ENCODE measurements around the gene TAOK1.
"Not testable (repeated sequence)": the region's sequence is repeated elsewhere in the genome, so short reads cannot be mapped to it uniquely, and the experiment has no call there.

TAOK1 gene

GRCh38 chr17:29549177-29549923 lies 159.2 kb downstream of the TAOK1 start:
- DNase-seq (ENCODE audit: low spot score) = peak; percentile 55

- no peak for DNase-seq (ENCODE audit: low spot score)
Measured at GRCh38 chr17:29555840-29556239, 165.7 kb downstream of the TAOK1 start.

- DNase-seq (ENCODE audit: low spot score) = no peak
Measured at GRCh38 chr17:29557085-29557738, 167.0 kb downstream of the TAOK1 start.

GRCh38 chr17:29557739-29558116 lies 167.6 kb downstream of the TAOK1 start:
- peak; percentile 42 for DNase-seq (ENCODE audit: low spot score)

- DNase-seq (ENCODE audit: low spot score) = not testable (repeated sequence)
Measured at GRCh38 chr17:29558139-29558538, 168.0 kb downstream of the TAOK1 start.

GRCh38 chr17:29559640-29560039 lies 169.5 kb downstream of the TAOK1 start:
- DNase-seq (ENCODE audit: low spot score) = no peak

- no peak for DNase-seq (ENCODE audit: low spot score)
Measured at GRCh38 chr17:29560316-29560715, 170.2 kb downstream of the TAOK1 start.

- DNase-seq (ENCODE audit: low spot score) = no peak
Measured at GRCh38 chr17:29561554-29562517, 171.7 kb downstream of the TAOK1 start.

- DNase-seq (ENCODE audit: low spot score) = no peak
Measured at GRCh38 chr17:29562615-29563014, 172.5 kb downstream of the TAOK1 start.

GRCh38 chr17:29563816-29564215 lies 173.7 kb downstream of the TAOK1 start:
- DNase-seq (ENCODE audit: low spot score) = no peak

GRCh38 chr17:29565643-29566472 lies 175.7 kb downstream of the TAOK1 start:
- DNase-seq (ENCODE audit: low spot score) = peak; percentile 62

GRCh38 chr17:29566473-29567303 lies 176.5 kb downstream of the TAOK1 start, which contains the start of gene ABHD15:
ABHD15 (minus strand) TSS chr17:29567037; CDS start chr17:29566966, 71 bp downstream.
- peak; percentile 66 for DNase-seq (ENCODE audit: low spot score)

GRCh38 chr17:29567304-29567553 lies 177.1 kb downstream of the TAOK1 start:
- DNase-seq (ENCODE audit: low spot score) = no peak

GRCh38 chr17:29567554-29568330 lies 177.6 kb downstream of the TAOK1 start:
- DNase-seq (ENCODE audit: low spot score) = peak; percentile 85

GRCh38 chr17:29568331-29569244 lies 178.4 kb downstream of the TAOK1 start, which contains the start of gene TP53I13:
TP53I13 (plus strand) TSS chr17:29568701; CDS start chr17:29568759, 58 bp downstream.
- peak; percentile 91 for DNase-seq (ENCODE audit: low spot score)

- DNase-seq (ENCODE audit: low spot score) = no peak
Measured at GRCh38 chr17:29569245-29569950, 179.2 kb downstream of the TAOK1 start.

- no peak for DNase-seq (ENCODE audit: low spot score)
Measured at GRCh38 chr17:29570521-29570920, 180.4 kb downstream of the TAOK1 start.

GRCh38 chr17:29571486-29571882 lies 181.3 kb downstream of the TAOK1 start:
- DNase-seq (ENCODE audit: low spot score) = no peak

Measured in activated CD4-positive, alpha-beta T cell treated with anti-CD3 and anti-CD28 coated beads, Interleukin-2, Interleukin-4, amounts not matched to agents 100 ng/mL and 50 ng/mL, durations not matched to agents 16 hours and 8 hours (primary cell).